Measurements from ENCODE around the gene CLDN1. TPM values are rescaled to one million over a fixed set of nuclear protein-coding genes. Genes with fewer than 3 reads are reported as not detected.
A peak's percentile ranks its signal among the peaks of the same experiment; 100 is the strongest.

Gene CLDN1
- total RNA-seq, 2 experiments from 2014 or later: 0.08 to 0.10 TPM

DNA sequence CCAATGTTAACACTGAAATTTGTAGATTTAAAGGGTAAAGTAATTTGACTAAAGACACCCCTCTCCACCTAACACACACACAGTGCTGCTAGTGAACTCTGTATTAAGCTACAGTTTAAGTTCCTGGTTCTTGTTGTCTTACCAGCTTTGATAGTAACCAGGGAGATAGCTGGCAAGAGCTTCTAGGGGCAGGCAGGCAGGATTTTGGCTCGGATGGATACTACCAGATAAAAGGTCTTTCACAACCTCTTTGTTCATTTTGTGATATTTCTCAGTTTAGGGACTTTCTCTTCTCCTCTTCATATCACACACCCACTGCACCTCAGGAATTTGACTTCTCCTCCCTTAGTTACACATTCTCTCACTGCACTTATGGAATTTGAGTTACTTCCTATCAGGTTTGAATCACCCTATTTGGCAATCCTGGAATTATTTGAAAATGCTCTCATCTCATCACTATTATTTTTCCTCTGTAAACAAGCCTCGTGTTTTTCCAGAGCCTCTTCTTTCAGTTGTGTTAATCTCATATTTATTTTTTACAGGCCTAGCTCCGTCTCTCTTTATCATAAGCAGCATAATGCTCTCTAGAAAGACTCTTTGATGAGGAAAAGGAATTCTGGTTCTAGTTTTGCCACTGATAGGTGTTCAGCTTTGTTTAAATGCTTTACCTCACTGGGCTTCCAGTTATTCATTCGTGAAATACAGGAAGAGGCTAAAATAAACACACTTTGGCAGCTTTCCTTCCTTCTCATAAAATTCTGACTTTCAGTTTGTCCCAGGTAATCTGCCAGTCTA lies 23.0 kb upstream of the CLDN1 start:
- H3K27me3 Mint-ChIP-seq: peaks cover 10% of the 10 kb centered on the region
- DNase-seq: no peak
- H3K4me1 Mint-ChIP-seq: no peaks in the 10 kb centered on the region
- no peaks in the 10 kb centered on the region for H3K36me3 Mint-ChIP-seq
- no peak overlapping the region for H3K27ac Mint-ChIP-seq
- peaks cover 2% of the 10 kb centered on the region for H3K9me3 Mint-ChIP-seq
- H3K4me3 Mint-ChIP-seq: no peak overlapping the region

DNA sequence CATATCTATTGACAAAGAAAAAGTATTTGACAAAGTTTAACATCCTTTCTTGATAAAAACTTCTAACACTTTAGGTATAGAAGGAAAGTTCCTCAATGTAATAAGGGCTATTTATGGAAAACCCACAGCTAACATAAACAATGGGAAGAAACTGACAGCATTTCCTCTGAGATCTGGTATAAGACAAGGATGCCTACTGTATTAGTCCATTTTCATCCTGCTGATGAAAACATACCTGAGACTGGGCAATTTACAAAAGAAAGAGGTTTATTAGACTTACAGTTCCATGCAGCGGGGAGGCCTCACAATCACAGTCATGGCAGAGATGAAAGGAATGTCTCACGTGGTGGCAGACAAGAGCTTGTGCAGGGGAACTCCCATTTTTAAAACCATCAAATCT lies 17.8 kb upstream of the CLDN1 start:
- Mint-ChIP-seq H3K27ac (no peak overlapping the region), H3K36me3 (no peaks in the 10 kb centered on the region), H3K9me3 (peaks cover 4% of the 10 kb centered on the region), H3K27me3 (peaks cover 7% of the 10 kb centered on the region), H3K4me1 (peaks cover 2% of the 10 kb centered on the region), H3K4me3 (no peak overlapping the region)
- DNase-seq: no peak

DNA sequence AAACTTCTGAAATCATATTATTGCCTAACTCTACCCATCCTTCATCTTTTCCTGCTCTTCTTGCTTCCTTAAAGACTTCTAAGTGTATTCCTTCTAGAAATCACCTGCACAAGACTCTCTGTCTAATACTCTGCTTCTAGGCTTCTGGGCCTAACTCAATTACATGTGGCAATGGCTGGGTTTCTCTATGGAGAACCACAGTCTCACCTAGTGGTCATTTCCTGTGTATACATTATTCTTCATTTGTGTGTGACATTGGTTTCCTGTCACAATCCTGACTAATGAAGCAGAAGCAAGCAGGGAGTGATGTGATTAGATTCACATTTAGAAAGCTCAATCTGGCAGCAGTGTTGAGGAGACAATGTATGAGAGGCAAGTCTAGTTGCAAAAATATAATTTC lies 16.9 kb upstream of the CLDN1 start:
- peaks cover 2% of the 10 kb centered on the region for H3K4me1 Mint-ChIP-seq
- H3K4me3 Mint-ChIP-seq: no peak overlapping the region
- H3K36me3 Mint-ChIP-seq: no peaks in the 10 kb centered on the region
- H3K9me3 Mint-ChIP-seq: peaks cover 4% of the 10 kb centered on the region
- H3K27ac Mint-ChIP-seq: no peak overlapping the region
- no peak for DNase-seq
- peaks cover 4% of the 10 kb centered on the region for H3K27me3 Mint-ChIP-seq

DNA sequence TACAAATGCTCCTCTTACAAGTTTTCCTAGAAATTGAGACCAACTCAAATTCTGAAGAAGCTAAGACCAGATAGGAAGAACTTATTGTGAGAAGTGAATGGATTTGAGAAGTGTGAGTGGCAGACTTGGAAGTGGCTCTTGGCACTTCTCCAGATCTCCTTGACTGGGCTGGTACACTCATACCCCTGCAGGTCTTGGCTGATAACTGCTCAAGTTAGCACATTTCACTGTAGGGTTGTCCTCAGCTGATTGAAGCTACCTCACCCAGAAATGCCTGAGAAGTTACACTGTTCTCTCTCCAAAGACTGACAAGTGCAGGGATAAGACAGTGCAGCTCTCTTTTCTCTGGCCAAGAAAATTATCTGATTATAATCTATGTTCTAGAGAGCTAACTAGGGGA lies 16.5 kb upstream of the CLDN1 start:
- H3K4me1 Mint-ChIP-seq: peaks cover 2% of the 10 kb centered on the region
- peaks cover 4% of the 10 kb centered on the region for H3K27me3 Mint-ChIP-seq
- H3K27ac Mint-ChIP-seq: no peak overlapping the region
- H3K4me3 Mint-ChIP-seq: no peak overlapping the region
- peaks cover 4% of the 10 kb centered on the region for H3K9me3 Mint-ChIP-seq
- no peaks in the 10 kb centered on the region for H3K36me3 Mint-ChIP-seq
- no peak for DNase-seq

DNA sequence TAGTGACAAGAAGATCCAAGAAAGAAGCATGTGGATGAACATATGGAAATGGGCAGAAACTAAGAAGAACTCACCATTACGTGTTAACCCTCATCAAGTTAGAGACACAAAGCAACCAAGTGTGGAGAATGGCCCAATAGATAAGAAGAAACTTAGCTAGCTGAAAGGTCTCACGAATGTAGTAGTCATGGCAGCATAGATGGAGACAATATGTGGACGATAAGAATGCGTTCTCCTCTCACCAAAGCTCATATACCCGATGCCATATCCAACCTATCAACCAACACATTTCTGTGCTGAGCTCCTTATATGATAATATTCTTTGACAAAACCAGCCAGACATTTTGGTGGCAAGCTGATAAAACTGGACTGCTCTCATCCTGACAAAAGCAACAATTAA lies 15.1 kb upstream of the CLDN1 start:
- H3K9me3 Mint-ChIP-seq: peaks cover 4% of the 10 kb centered on the region
- DNase-seq: no peak
- H3K27ac Mint-ChIP-seq: no peak overlapping the region
- peaks cover 2% of the 10 kb centered on the region for H3K4me1 Mint-ChIP-seq
- no peaks in the 10 kb centered on the region for H3K27me3 Mint-ChIP-seq
- H3K36me3 Mint-ChIP-seq: no peaks in the 10 kb centered on the region
- no peak overlapping the region for H3K4me3 Mint-ChIP-seq

DNA sequence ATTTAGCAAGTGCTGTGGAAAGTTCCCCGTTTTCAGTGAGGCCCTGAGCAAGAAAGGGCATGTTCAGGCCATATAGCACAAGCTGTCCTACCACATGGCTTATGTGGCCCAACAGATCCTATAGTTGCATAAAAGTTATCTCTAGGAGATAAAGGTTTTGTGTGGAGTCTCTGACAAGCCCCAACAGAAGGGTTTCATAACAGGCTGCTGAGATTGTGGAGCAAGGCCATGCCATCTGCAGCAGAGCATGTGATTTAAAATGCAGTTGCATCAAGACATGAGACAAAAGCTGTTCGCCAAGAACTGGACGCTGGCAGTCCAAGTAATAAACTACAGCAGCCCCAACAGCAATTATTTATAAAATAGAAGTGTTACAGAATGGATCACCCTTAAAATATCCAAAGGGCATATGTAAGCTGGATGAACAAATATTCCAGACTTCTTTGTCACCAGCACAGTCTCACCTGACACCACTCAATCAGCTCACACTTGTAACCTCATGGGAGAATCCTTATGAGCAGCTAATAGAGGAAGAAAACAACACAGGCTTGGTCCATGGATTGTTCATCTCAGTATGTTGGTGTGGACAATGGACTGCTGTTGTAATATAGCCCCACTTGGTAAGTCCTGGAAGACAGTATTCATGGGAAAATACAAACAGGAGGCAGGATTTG lies 14.4 kb upstream of the CLDN1 start:
- Mint-ChIP-seq H3K9me3 (peaks cover 3% of the 10 kb centered on the region), H3K36me3 (no peaks in the 10 kb centered on the region), H3K4me3 (no peak overlapping the region), H3K27me3 (peaks cover 4% of the 10 kb centered on the region), H3K4me1 (peaks cover 2% of the 10 kb centered on the region), H3K27ac (no peak overlapping the region)
- no peak for DNase-seq

DNA sequence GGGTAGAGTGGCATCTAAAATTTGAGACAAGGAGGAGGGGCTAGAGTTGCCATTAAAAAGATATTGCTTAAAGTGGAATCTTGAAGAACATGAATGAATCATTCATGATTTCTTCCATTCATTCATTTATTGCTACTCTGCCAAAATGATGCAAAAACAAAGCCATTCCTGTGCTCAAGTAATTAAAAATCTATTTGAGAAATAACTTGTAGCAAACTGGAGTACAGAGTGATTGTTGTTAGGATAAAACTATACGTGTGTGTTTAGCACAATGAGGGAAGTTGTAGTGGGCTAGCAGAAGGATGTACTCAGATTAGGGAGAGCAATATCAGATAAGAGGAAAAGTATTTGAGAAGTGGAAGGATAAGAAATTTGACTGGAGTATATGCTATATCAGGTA lies 11.7 kb upstream of the CLDN1 start:
- Mint-ChIP-seq H3K27ac (no peak overlapping the region), H3K27me3 (peaks cover 15% of the 10 kb centered on the region), H3K9me3 (no peaks in the 10 kb centered on the region), H3K4me1 (no peaks in the 10 kb centered on the region), H3K4me3 (no peak overlapping the region), H3K36me3 (no peaks in the 10 kb centered on the region)
- no peak for DNase-seq

DNA sequence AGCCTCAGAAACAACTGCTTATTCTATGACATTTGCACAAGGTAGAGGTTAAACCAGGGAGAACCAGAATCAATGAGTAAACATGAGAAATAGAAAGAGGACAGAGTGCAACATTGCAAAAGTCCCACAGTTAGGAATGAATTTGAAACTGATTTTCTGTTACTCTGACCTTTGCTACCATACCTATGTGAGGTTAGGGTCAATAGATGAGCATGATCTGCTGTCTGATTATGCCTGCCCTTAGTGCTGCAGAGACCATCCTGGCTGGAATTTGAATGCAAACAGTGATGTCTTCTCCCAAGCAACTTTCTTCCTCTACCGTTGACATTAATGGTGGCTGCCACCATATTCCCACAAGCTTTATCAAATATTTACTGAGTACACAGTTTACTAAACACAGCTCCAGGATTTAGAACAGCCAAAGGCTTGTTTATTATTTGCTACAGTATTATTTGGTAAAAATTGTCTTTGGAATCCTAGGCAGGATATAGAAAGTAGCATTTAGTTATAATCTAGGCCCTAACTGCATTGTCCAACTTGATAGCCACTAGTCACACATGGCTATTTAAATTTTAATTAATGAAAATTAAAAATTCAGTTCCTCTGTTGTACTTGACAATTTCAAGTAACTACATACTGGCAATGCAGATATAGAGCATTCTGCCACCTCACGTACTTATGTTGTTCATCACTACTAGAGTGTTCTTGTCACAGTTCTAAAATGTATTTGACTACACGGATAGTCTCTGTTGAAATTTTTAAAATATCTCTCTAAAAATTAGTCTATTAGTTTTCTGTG lies 8.9 kb upstream of the CLDN1 start:
- H3K27me3 Mint-ChIP-seq: peaks cover 31% of the 10 kb centered on the region
- no peaks in the 10 kb centered on the region for H3K4me1 Mint-ChIP-seq
- H3K9me3 Mint-ChIP-seq: no peaks in the 10 kb centered on the region
- DNase-seq: no peak
- no peaks in the 10 kb centered on the region for H3K36me3 Mint-ChIP-seq
- H3K4me3 Mint-ChIP-seq: no peak overlapping the region
- no peak overlapping the region for H3K27ac Mint-ChIP-seq

DNA sequence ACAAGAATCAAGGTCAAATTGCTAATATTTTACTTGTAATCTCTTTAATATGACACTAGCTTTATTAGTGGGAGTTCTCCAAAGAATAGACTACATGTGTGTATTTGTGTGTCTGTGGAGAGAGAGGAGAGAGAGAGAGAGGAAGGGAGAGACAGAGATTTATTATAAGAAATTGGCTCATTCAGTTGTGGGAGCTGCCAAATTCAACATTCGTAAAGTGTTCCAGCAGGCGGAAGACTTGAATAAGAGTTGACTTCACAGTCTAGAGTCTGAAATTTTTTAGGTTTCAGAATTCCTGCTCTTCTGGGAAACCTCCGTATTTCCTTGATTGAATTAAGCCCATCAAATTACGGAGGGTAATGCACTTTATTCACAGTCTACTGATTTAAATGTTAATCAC lies 4.7 kb upstream of the CLDN1 start:
- no peaks in the 10 kb centered on the region for H3K36me3 Mint-ChIP-seq
- DNase-seq: no peak
- no peak overlapping the region for H3K27ac Mint-ChIP-seq

DNA sequence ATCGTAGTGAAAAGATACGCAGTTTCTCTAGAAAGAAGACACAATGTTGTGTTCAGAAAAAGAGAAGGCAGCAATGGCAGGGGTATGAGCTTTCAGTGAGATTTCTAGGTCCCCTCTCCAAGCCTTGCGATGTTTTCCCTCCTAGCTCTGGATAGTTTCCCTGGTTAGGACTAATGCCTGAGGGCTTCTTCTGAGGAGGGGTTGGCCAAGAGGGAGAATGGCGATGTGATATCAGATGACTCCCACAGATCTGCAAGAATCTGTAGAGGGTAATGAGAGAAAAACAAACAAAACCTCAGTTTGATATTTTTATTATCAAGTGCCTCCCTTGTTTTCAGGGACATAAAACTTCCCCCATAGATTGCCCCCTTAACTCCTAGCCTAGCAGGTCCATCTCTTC lies 4.1 kb upstream of the CLDN1 start:
- Mint-ChIP-seq H3K9me3 (no peaks in the 10 kb centered on the region), H3K36me3 (no peaks in the 10 kb centered on the region), H3K4me1 (peaks cover 13% of the 10 kb centered on the region), H3K27me3 (peaks cover 58% of the 10 kb centered on the region), H3K4me3 (no peak overlapping the region), H3K27ac (no peak overlapping the region)
- DNase-seq: no peak

More for the DNA sequence above, 4.7 kb upstream of the CLDN1 start:
- Mint-ChIP-seq H3K4me1 (peaks cover 9% of the 10 kb centered on the region), H3K4me3 (no peak overlapping the region), H3K27me3 (peaks cover 55% of the 10 kb centered on the region), H3K9me3 (no peaks in the 10 kb centered on the region)

DNA sequence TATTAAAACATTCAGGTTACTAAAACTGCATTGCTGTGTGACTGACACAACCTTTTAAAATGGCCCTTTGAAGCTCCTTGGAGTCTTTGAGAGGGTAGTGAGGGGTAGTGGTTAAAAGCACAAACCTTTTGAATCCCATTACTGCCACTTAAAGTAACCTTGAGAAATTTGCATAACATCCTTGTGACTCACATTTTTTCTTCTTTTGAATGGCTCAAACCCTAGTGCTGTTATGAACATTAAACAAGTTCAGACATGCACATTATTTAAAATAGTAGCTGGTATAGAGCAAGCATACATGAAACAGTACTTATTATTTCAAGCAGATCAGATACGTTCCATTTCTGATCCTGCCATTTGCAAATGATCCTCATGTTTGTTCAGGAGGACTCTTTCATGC lies 3.7 kb upstream of the CLDN1 start:
- Mint-ChIP-seq H3K9me3 (no peaks in the 10 kb centered on the region), H3K27me3 (peaks cover 62% of the 10 kb centered on the region), H3K36me3 (no peaks in the 10 kb centered on the region), H3K27ac (no peak overlapping the region), H3K4me3 (no peak overlapping the region), H3K4me1 (peaks cover 13% of the 10 kb centered on the region)
- DNase-seq: no peak

DNA sequence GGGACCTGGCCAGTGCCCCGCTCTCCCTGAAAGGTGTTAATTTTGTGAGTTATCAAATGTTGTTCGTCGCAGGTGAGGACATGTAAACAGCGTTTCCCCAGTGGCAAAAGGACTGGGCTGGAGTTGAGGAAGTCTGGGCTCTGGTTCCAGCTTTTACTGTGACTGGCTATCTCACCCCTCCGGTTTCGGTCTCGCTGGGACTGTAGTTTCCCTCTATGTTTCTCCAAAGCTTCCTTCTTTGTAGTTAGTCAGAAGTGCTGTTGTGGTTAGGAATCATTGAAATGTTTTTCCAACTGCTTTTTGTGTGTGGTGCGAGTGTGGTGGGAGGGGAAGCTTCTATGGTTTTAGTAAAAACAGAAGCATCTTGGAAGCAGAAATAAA lies 990 bp upstream of the CLDN1 start:
- H3K27ac Mint-ChIP-seq: no peak overlapping the region
- H3K4me3 Mint-ChIP-seq: no peak overlapping the region
- H3K27me3 Mint-ChIP-seq: peaks cover 54% of the 10 kb centered on the region
- H3K4me1 Mint-ChIP-seq: peaks cover 26% of the 10 kb centered on the region
- no peaks in the 10 kb centered on the region for H3K9me3 Mint-ChIP-seq
- DNase-seq: no peak
- no peaks in the 10 kb centered on the region for H3K36me3 Mint-ChIP-seq

DNA sequence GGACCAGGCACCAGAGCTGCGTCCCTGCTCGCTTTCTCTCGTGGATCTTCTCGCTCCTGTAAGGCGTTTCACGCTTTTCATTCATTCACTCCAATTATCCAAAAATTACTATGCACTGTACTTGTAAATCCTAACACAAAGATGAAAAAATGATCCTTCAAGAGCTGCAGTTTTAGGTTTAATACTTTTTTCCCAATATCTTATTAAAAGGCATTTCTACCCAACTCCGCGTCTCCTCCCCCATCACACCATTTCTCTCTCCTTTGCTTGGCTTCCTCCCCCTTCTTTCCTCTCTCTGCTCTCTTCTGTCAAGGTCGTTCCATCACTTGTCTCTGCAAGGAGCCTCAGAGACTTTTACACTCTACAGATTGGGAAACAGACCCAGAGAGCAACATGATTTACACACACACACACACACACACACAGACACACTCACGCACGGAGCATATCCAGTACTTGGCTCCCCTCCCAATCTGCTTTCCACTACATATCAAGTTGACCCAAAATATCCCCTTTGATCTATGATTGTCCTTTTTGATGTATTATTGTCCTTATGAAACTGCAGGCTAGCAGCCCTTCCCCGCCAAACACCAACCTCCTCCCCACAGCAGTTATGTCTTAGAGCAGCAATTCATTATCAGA lies 479 bp upstream of the CLDN1 start:
- H3K36me3 Mint-ChIP-seq: no peaks in the 10 kb centered on the region
- peak overlapping the region; percentile 40 for H3K4me3 Mint-ChIP-seq
- no peak overlapping the region for H3K27ac Mint-ChIP-seq
- H3K9me3 Mint-ChIP-seq: no peaks in the 10 kb centered on the region
- no peak for DNase-seq
- peaks cover 26% of the 10 kb centered on the region for H3K4me1 Mint-ChIP-seq
- peaks cover 53% of the 10 kb centered on the region for H3K27me3 Mint-ChIP-seq

DNA sequence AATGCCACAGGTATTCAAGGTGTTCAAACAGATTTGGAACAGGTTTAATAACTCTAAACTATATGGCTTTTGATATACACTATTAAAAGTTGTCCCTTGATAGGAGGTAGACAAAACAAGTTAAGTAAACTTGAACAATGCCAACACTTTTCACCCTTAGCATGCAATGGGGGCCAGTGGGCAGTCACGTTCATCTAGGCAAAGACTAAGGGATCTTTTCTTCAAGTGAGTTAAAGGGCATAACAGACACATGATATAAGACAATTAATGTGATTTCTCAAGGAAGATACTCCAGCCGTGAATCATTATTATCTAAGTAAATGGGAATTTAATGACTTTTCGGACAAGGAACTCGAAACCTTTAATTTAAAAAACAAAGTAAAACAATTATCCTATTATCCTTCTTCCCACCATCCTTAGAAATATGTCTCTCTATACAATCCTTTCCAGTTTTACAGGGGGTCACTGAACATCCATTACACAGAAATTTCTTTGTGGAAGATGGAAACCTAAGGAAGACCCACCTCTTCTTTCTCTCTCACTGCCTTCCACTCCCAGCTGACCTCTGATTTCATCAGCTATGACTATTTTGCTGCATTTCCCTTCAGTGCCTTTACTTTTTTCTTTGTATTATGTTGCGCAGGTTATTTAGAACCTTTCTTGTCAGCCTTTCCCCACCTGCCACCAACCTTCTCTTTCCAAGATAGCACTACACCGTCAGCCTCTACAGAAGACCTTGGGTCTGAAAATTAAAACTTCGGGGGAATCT lies 1.5 kb downstream of the CLDN1 start:
- no peaks in the 10 kb centered on the region for H3K9me3 Mint-ChIP-seq
- no peak overlapping the region for H3K27ac Mint-ChIP-seq
- H3K4me1 Mint-ChIP-seq: peaks cover 26% of the 10 kb centered on the region
- no peaks in the 10 kb centered on the region for H3K36me3 Mint-ChIP-seq
- peaks cover 41% of the 10 kb centered on the region for H3K27me3 Mint-ChIP-seq
- DNase-seq: no peak
- no peak overlapping the region for H3K4me3 Mint-ChIP-seq

Measured in activated naive CD8-positive, alpha-beta T cell treated with anti-CD3 and anti-CD28 coated beads for 36 hours (primary cell).